Lower lobe of right lung (tissue), 2 donors: ENCODE measurements around the gene AGMO. TPM values are rescaled to one million over a fixed set of nuclear protein-coding genes. Genes with fewer than 3 reads are reported as not detected.

Experiments used
- ATAC-seq, 2 donors: fragments of 200-7000 bp; cut with Tn5 transposase; one replicate each; pipeline ENCODE4 v1.9.1; 2020 to 2022; ENCODE audit warnings: mild to moderate bottlenecking in 2 of 2, moderate library complexity in 2 of 2
- DNase-seq: peaks from one replicate; pipeline ENCODE4 v3.0.0-alpha.2; 2020
- H3K27ac ChIP-seq: fragments of 200-600 bp; one replicate; pipeline ENCODE4 v1.8.0; 2022
- H3K27me3 ChIP-seq: fragments of 200-600 bp; one replicate; pipeline ENCODE4 v1.8.0; 2022; ENCODE audit warnings: low read depth
- H3K36me3 ChIP-seq: fragments of 200-600 bp; one replicate; pipeline ENCODE4 v1.8.0; 2022; ENCODE audit warnings: mild to moderate bottlenecking
- H3K4me1 ChIP-seq: fragments of 200-600 bp; one replicate; pipeline ENCODE4 v1.8.0; 2022
- H3K4me3 ChIP-seq: fragments of 200-600 bp; one replicate; pipeline ENCODE4 v1.8.0; 2022; ENCODE audit warnings: mild to moderate bottlenecking
- H3K9me3 ChIP-seq: fragments of 200-600 bp; one replicate; pipeline ENCODE4 v1.8.0; 2022
- CTCF ChIP-seq: fragments of 200-600 bp; IDR thresholded peaks from one replicate; pipeline ENCODE4 v1.8.0; 2022; ENCODE audit warnings: antibody characterized with exemption, mild to moderate bottlenecking
- intact Hi-C: fragments of 100-400 bp; cut with DNase I; formaldehyde crosslinking; loops from one replicate; pipeline ENCODE4 v1.11.0; 2022
- total RNA-seq: library from RNA; stranded (reverse); fragmentation: NEBNext Ultra II Directional; extraction: Animal tissue kit (Norgen Biotek cat#: 25700); gene quantifications from one replicate; pipeline ENCODE4 v1.2.1, GENCODE V29; 2021
- donor health status: DM: no; HTN: yes; CAD: no; lungs with severe emphysema.

The AGMO gene
- total RNA-seq, 1 donor from 2014 or later, result not detected

- no peak for TF ChIP-seq CTCF
- intact Hi-C loops, result no loop called here
- Histone ChIP-seq H3K4me3 (peak overlapping the region; percentile 4), H3K4me1 (no peaks in the 10 kb centered on the region), H3K27ac (no peak overlapping the region), H3K9me3 (peaks cover 3% of the 10 kb centered on the region), H3K36me3 (no peaks in the 10 kb centered on the region), H3K27me3 (no peaks in the 10 kb centered on the region)
- ATAC-seq (no peak), DNase-seq (no peak)
These were observed 46.6 kb downstream of the AGMO start for GRCh38 chr7:15515252-15515651.

GRCh38 chr7:15508258-15508657 lies 53.6 kb downstream of the AGMO start:
- no peak for DNase-seq
- H3K27ac ChIP-seq, result no peak overlapping the region
- H3K27me3 ChIP-seq, result no peaks in the 10 kb centered on the region
- TF ChIP-seq CTCF, result no peak
- ATAC-seq, result no peak
- no peaks in the 10 kb centered on the region for H3K9me3 ChIP-seq
- intact Hi-C loops, result no loop called here
- no peak overlapping the region for H3K4me3 ChIP-seq
- H3K4me1 ChIP-seq, result no peaks in the 10 kb centered on the region
- H3K36me3 ChIP-seq, result no peaks in the 10 kb centered on the region

- H3K4me1 ChIP-seq, result no peaks in the 10 kb centered on the region
- no peak for TF ChIP-seq CTCF
- no peak for DNase-seq
- H3K27ac ChIP-seq, result no peak overlapping the region
- intact Hi-C loops, result no loop called here
- no peak overlapping the region for H3K4me3 ChIP-seq
- no peaks in the 10 kb centered on the region for H3K9me3 ChIP-seq
- no peaks in the 10 kb centered on the region for H3K27me3 ChIP-seq
- no peaks in the 10 kb centered on the region for H3K36me3 ChIP-seq
- ATAC-seq, result no peak
These were observed 54.1 kb downstream of the AGMO start for GRCh38 chr7:15507708-15508107.

GRCh38 chr7:15507171-15507570 lies 54.6 kb downstream of the AGMO start:
- Histone ChIP-seq H3K27ac (no peak overlapping the region), H3K36me3 (no peaks in the 10 kb centered on the region), H3K9me3 (no peaks in the 10 kb centered on the region), H3K4me3 (no peak overlapping the region), H3K27me3 (no peaks in the 10 kb centered on the region), H3K4me1 (no peaks in the 10 kb centered on the region)
- intact Hi-C loops, result no loop called here
- ATAC-seq (no peak), DNase-seq (no peak)
- TF ChIP-seq CTCF, result no peak

- H3K27ac ChIP-seq, result no peak overlapping the region
- no peak for ATAC-seq
- H3K27me3 ChIP-seq, result no peaks in the 10 kb centered on the region
- intact Hi-C loops, result no loop called here
- TF ChIP-seq CTCF, result no peak
- H3K4me1 ChIP-seq, result no peaks in the 10 kb centered on the region
- H3K9me3 ChIP-seq, result no peaks in the 10 kb centered on the region
- H3K36me3 ChIP-seq, result no peaks in the 10 kb centered on the region
- H3K4me3 ChIP-seq, result no peak overlapping the region
- DNase-seq, result no peak
These were observed 56.1 kb downstream of the AGMO start for GRCh38 chr7:15505761-15506160.

GRCh38 chr7:15504351-15504750 lies 57.5 kb downstream of the AGMO start:
- intact Hi-C loops, result no loop called here
- Histone ChIP-seq H3K27me3 (no peaks in the 10 kb centered on the region), H3K9me3 (no peaks in the 10 kb centered on the region), H3K4me3 (no peak overlapping the region), H3K36me3 (no peaks in the 10 kb centered on the region), H3K4me1 (no peaks in the 10 kb centered on the region), H3K27ac (no peak overlapping the region)
- DNase-seq, result no peak
- no peak for TF ChIP-seq CTCF
- no peak for ATAC-seq
